Thymus (tissue), 11 donors: ENCODE data around the gene IER5. TPM values are rescaled to one million over a fixed set of nuclear protein-coding genes. Genes with fewer than 3 reads are reported as not detected.
"Not testable (repeated sequence)": the region's sequence is repeated elsewhere in the genome, so short reads cannot be mapped to it uniquely, and the experiment has no call there.

Experiments used
- DNase-seq, 9 donors: peaks; one replicate each; pipeline ENCODE4 v3.0.0-alpha.2; 2013; ENCODE audit warnings: low spot score in 9 of 9, low read depth in 6 of 9, missing footprints in 1 of 9
- H3K27ac ChIP-seq, 2 donors: one replicate each; pipeline ENCODE4 v1.5.1; 2013; ENCODE audit warnings: control low read depth in 1 of 2, low read depth in 1 of 2, low read length in 1 of 2, mild to moderate bottlenecking in 1 of 2, moderate library complexity in 1 of 2
- H3K27me3 ChIP-seq, 2 donors: one replicate each; pipeline ENCODE4 v1.5.1; 2013; ENCODE audit warnings: low read length in 1 of 2; ENCODE audit not compliant: control insufficient read depth in 2 of 2, insufficient read depth in 1 of 2
- H3K36me3 ChIP-seq, 2 donors: one replicate each; pipeline ENCODE4 v1.5.1; 2013; ENCODE audit warnings: low read length in 1 of 2, mild to moderate bottlenecking in 1 of 2, moderate library complexity in 1 of 2; ENCODE audit not compliant: control insufficient read depth in 2 of 2, insufficient read depth in 2 of 2
- H3K4me1 ChIP-seq, 2 donors: one replicate each; pipeline ENCODE4 v1.5.1; 2013; ENCODE audit warnings: low read length in 2 of 2; ENCODE audit not compliant: control insufficient read depth in 2 of 2, insufficient read depth in 2 of 2
- H3K4me3 ChIP-seq, 2 donors: one replicate each; pipeline ENCODE4 v1.5.1; 2013; ENCODE audit warnings: low read length in 2 of 2, control low read depth in 1 of 2, mild to moderate bottlenecking in 1 of 2
- H3K9me3 ChIP-seq, 2 donors: one replicate each; pipeline ENCODE4 v1.5.1; 2013; ENCODE audit warnings: low read length in 1 of 2, mild to moderate bottlenecking in 1 of 2; ENCODE audit not compliant: control insufficient read depth in 2 of 2, insufficient read depth in 1 of 2
- WGBS: extraction: QIAGEN DNeasy Blood & Tissue Kit; methylation state at CpG from one replicate; pipeline ENCODE4 v1.1.7; 2013; 5-methylcytosine and 5-hydroxymethylcytosine counted together
- polyA plus RNA-seq: library from polyadenylated mRNA; stranded (reverse); fragments of 200-250 nt; gene quantifications from one replicate; pipeline ENCODE4 v1.2.3, GENCODE V29; 2013
- total RNA-seq: library from RNA; stranded (reverse); fragments of 120-200 nt; gene quantifications from one replicate; pipeline ENCODE4 v1.2.4, GENCODE V29; 2013
- donor health status: healthy.

The IER5 gene
- total and polyA plus RNA-seq, 2 donors = 14.8 to 19.3 TPM

GRCh38 chr1:181056560-181056959 is 31.9 kb upstream of the IER5 start:
- peaks cover 0 to 2% of the 10 kb centered on the region in 2 donors for H3K4me1 ChIP-seq
- H3K27ac ChIP-seq = no peak overlapping the region
- H3K4me3 ChIP-seq = no peak overlapping the region
- peaks cover 2 to 8% of the 10 kb centered on the region in 2 donors for H3K9me3 ChIP-seq
- WGBS = 96% methylated on average over 6 of the region's 6 CpGs
- peaks cover 26 to 32% of the 10 kb centered on the region in 2 donors for H3K36me3 ChIP-seq
- H3K27me3 ChIP-seq = no peaks in the 10 kb centered on the region
- DNase-seq = no peak

DNA sequence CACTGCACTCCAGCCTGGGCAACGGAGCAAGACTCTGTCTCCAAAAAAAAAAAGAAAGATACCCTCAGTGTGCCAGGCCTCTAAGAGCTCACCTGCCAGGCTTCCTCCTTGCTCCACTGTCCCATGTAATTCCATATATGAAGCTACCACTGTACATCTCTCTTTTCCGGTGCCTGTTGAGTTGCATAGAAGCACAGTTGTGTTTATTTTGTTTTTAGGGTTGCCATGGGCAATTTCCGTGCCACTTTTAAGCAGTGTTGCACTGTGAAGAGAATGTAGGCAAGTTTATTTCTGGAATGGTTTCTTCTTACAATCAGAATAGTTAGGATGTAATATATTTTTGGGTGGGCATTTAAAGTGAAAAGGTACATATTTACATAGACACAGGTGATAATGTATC is 31.4 kb upstream of the IER5 start:
- WGBS = 65% methylated on average over 3 of the region's 3 CpGs
- no peak overlapping the region for H3K27ac ChIP-seq
- H3K9me3 ChIP-seq = peaks cover 2 to 8% of the 10 kb centered on the region in 2 donors
- DNase-seq = no peak
- peaks cover under 1 to 4% of the 10 kb centered on the region in 2 donors for H3K4me1 ChIP-seq
- H3K4me3 ChIP-seq = no peak overlapping the region
- peaks cover 21 to 29% of the 10 kb centered on the region in 2 donors for H3K36me3 ChIP-seq
- H3K27me3 ChIP-seq = no peaks in the 10 kb centered on the region

DNA sequence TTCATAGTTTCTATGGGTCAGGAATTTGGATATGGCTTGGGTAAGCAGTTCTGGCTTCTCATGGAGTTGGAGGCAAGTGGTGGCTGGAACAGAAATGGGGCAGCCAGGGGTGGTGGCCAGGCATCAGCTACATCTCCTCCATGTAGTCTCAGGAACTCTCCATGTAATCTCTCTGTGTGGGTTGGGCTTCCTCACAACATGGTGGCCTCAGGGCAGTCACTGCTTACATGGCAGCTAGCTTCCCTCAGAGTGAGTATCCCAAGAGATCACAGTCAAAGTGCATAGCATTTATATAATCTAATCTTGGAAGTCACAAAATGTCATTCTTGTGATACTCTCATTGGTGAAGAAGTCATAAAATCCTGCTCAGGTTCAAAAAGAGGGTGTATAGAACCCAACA is 29.1 kb upstream of the IER5 start:
- peaks cover 9 to 13% of the 10 kb centered on the region in 2 donors for H3K4me1 ChIP-seq
- H3K27ac ChIP-seq = no peak overlapping the region
- peaks cover 3 to 8% of the 10 kb centered on the region in 2 donors for H3K9me3 ChIP-seq
- no peaks in the 10 kb centered on the region for H3K27me3 ChIP-seq
- DNase-seq = no peak
- no peak overlapping the region for H3K4me3 ChIP-seq
- peaks cover 11 to 18% of the 10 kb centered on the region in 2 donors for H3K36me3 ChIP-seq

DNA sequence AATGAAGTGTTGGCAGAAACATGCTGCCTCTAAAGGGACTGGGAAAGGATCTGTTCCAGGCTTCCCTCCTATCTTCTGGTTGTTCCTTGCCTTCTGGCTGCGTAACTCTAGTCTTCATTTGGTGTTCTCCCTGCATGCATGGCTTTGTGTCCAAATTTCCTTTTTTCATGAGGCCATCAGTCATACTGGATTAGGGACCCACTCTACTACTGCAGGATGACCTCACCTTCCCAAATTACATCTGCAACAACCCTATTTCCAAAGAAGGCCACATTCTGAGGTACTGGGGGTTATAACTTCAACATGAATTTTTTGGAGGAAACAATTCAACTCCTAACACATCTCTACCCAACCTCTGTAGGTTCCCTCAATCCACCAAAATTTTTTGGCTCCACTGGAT is 28.4 kb upstream of the IER5 start:
- WGBS = 98% methylated on average over 1 of the region's 1 CpG

DNA sequence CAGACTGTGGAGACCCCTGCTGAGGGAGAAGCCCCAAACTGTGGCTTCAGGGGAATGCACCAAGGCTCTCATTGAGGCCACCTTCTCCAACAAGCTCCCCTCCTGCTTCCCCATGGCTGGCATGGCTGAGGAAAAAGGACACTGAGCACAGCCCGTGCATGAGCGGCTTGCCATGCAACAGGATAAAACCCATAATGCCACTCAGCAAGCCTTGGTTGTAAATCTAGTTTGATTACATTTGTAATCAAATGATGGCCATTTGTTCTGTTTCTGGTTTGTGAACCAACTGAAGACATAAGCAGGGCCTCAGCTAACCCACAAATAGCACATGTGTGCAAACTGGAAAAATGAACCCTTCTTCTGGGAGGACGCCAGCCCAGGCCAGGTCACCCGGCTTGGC is 27.6 kb upstream of the IER5 start:
- not testable (repeated sequence) for H3K27me3 ChIP-seq, H3K9me3 ChIP-seq, DNase-seq, H3K36me3 ChIP-seq, H3K4me3 ChIP-seq, H3K27ac ChIP-seq
- peaks cover 9 to 13% of the 10 kb centered on the region in 2 donors for H3K4me1 ChIP-seq
- 95% methylated on average over 4 of the region's 4 CpGs for WGBS

More for the DNA sequence above, 28.4 kb upstream of the IER5 start:
- Histone ChIP-seq H3K4me3 (no peak overlapping the region), H3K36me3 (peaks cover 11 to 17% of the 10 kb centered on the region in 2 donors), H3K9me3 (peaks cover 3 to 8% of the 10 kb centered on the region in 2 donors), H3K27ac (no peak overlapping the region), H3K4me1 (peaks cover 9 to 13% of the 10 kb centered on the region in 2 donors), H3K27me3 (no peaks in the 10 kb centered on the region)
- no peak for DNase-seq

DNA sequence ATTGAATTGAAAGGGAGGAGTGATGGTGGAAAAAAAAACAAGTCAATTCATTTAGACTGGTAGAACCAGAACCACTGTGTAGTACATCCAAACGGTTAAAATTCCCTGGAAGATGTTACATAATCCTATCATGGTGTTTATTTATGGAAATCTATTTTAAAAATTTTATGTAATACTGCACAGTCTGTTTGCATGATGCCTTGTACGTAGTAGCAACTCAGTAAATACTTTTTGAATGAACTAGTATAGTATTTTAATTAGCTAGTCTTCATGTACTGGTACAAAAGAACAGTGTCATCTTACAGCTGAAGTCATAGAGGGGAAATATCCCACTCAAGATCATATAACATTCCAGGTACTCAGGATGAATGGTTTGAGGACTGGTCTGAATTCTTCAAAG is 27.0 kb upstream of the IER5 start:
- peaks cover 9 to 13% of the 10 kb centered on the region in 2 donors for H3K4me1 ChIP-seq
- DNase-seq = no peak
- H3K27me3 ChIP-seq = no peaks in the 10 kb centered on the region
- no peak overlapping the region for H3K4me3 ChIP-seq
- 99% methylated on average over 2 of the region's 2 CpGs for WGBS
- H3K27ac ChIP-seq = no peak overlapping the region
- peaks cover 5 to 8% of the 10 kb centered on the region in 2 donors for H3K36me3 ChIP-seq
- peaks cover 3 to 8% of the 10 kb centered on the region in 2 donors for H3K9me3 ChIP-seq

- Histone ChIP-seq H3K27me3 (no peaks in the 10 kb centered on the region), H3K4me1 (peaks cover 9 to 13% of the 10 kb centered on the region in 2 donors), H3K9me3 (peaks cover 3 to 8% of the 10 kb centered on the region in 2 donors), H3K36me3 (peaks cover 4 to 8% of the 10 kb centered on the region in 2 donors), H3K4me3 (peak overlapping the region in 1 of 2 donors; percentile 6), H3K27ac (peak overlapping the region; percentile 42 to 60)
- 30% methylated on average over 15 of the region's 15 CpGs for WGBS
- peak in 2 of 9 donors; percentile 38 to 58 for DNase-seq
These were observed 26.3 kb upstream of the IER5 start for GRCh38 chr1:181061891-181062835.

DNA sequence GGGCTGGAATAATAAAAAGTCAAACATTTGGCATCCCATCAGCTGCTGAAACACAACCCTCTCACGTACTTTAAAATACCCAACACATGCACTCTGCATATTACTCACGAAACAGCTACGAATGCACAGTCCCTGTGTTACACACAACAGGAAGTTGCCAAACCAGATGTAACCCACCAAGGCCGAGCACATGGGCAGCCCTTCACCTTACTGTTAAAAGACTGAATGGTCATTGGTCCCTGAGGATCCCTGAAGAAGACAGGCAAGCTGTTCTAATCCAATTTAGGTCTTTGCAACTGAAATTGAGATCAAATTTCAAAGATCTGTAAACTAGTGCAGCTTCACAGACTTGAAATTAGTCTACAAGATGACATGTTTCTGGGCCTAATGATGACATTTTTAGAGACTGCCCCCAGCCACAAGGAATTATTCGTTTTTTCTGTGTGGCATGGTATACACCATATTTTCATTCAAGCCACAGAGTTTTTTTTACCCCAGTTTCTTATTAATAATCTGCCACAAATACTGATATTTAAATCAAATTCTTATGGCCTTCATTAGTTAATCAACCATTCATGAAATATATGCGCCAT is 25.6 kb upstream of the IER5 start:
- H3K4me1 ChIP-seq = peaks cover 9 to 13% of the 10 kb centered on the region in 2 donors
- H3K36me3 ChIP-seq = peaks cover 2 to 8% of the 10 kb centered on the region in 2 donors
- no peaks in the 10 kb centered on the region for H3K27me3 ChIP-seq
- H3K27ac ChIP-seq = peak overlapping the region; percentile 42 to 60
- whole genome bisulfite sequencing = 34% methylated on average over 6 of the region's 6 CpGs
- DNase-seq = peak in 3 of 9 donors; percentile 31 to 72 (median 38)
- peak overlapping the region in 1 of 2 donors; percentile 6 for H3K4me3 ChIP-seq
- H3K9me3 ChIP-seq = peaks cover 3 to 8% of the 10 kb centered on the region in 2 donors
